Neuronal stem cell (in vitro differentiated cells): Measurements from ENCODE around the gene ZSCAN31.

Experiments
- DNase-seq: peaks from one replicate; pipeline ENCODE4 v3.0.0-alpha.2; 2013; ENCODE audit warnings: low spot score
- H2AFZ ChIP-seq: one replicate; pipeline ENCODE4 v1.6.1; 2013; ENCODE audit warnings: mild to moderate bottlenecking, low read length, inconsistent platforms
- H2AK5ac ChIP-seq: 2 replicates; pipeline ENCODE4 v1.6.1; 2013; ENCODE audit warnings: low read depth, mild to moderate bottlenecking, inconsistent platforms, low read length, moderate library complexity, mixed read lengths
- H2BK120ac ChIP-seq: 2 replicates; pipeline ENCODE4 v1.6.1; 2013; ENCODE audit warnings: low read depth, mild to moderate bottlenecking, inconsistent platforms, low read length, moderate library complexity, mixed read lengths
- H2BK12ac ChIP-seq: one replicate; pipeline ENCODE4 v1.6.1; 2013; ENCODE audit warnings: low read length, inconsistent platforms
- H2BK15ac ChIP-seq: 2 replicates; pipeline ENCODE4 v1.6.1; 2013; ENCODE audit warnings: mild to moderate bottlenecking, low read length, inconsistent platforms, mixed read lengths
- H2BK5ac ChIP-seq: one replicate; pipeline ENCODE4 v1.6.1; 2013; ENCODE audit warnings: inconsistent platforms, mild to moderate bottlenecking, low read length, moderate library complexity
- H3K14ac ChIP-seq: one replicate; pipeline ENCODE4 v1.6.1; 2013; ENCODE audit warnings: low read length, inconsistent platforms
- H3K18ac ChIP-seq: 2 replicates; pipeline ENCODE4 v1.6.1; 2013; ENCODE audit warnings: low read length, inconsistent platforms
- H3K23ac ChIP-seq: 2 replicates; pipeline ENCODE4 v1.6.1; 2013; ENCODE audit warnings: low read depth, mild to moderate bottlenecking, mixed read lengths, low read length, inconsistent platforms; ENCODE audit not compliant: poor library complexity
- H3K27ac ChIP-seq: replicated peaks from 3 replicates; pipeline ENCODE4 v1.5.1; 2013; ENCODE audit warnings: low read length, inconsistent platforms
- H3K27me3 ChIP-seq, 3 experiments: 2 replicates each; pipeline ENCODE4 v1.6.1; 2013; ENCODE audit warnings: low read length in 3 of 3, mild to moderate bottlenecking in 2 of 3, inconsistent platforms in 1 of 3, low read depth in 1 of 3, mixed read lengths in 1 of 3, moderate library complexity in 1 of 3; ENCODE audit not compliant: control insufficient read depth in 3 of 3, insufficient read depth in 3 of 3
- H3K36me3 ChIP-seq, 2 donors: replicated peaks in 1 of 2; 2 replicates each; pipeline ENCODE4 v1.6.1; 2013; ENCODE audit warnings: low read length in 2 of 2; ENCODE audit not compliant: control insufficient read depth in 2 of 2, insufficient read depth in 2 of 2
- H3K4ac ChIP-seq: 2 replicates; pipeline ENCODE4 v1.6.1; 2013; ENCODE audit warnings: inconsistent platforms, mild to moderate bottlenecking, low read length, moderate library complexity
- H3K4me1 ChIP-seq, 2 donors: 1 replicate in 1 of 2; 2 replicates in 1 of 2; pipeline ENCODE4 v1.6.1; 2013; ENCODE audit warnings: low read length in 2 of 2, low read depth in 1 of 2; ENCODE audit not compliant: control insufficient read depth in 2 of 2, insufficient read depth in 1 of 2
- H3K4me2 ChIP-seq: one replicate; pipeline ENCODE4 v1.6.1; 2013; ENCODE audit warnings: mild to moderate bottlenecking, low read length, inconsistent platforms; ENCODE audit not compliant: insufficient read depth, poor library complexity, severe bottlenecking
- H3K4me3 ChIP-seq, 2 donors: 2 replicates each; pipeline ENCODE4 v1.5.1; 2013; ENCODE audit warnings: low read length in 2 of 2, mild to moderate bottlenecking in 2 of 2, inconsistent platforms in 1 of 2, moderate library complexity in 1 of 2
- H3K79me1 ChIP-seq: one replicate; pipeline ENCODE4 v1.6.1; 2013; ENCODE audit warnings: low read depth, mild to moderate bottlenecking, inconsistent platforms, low read length, moderate library complexity
- H3K9ac ChIP-seq: one replicate; pipeline ENCODE4 v1.6.1; 2013; ENCODE audit warnings: mild to moderate bottlenecking, low read depth, low read length, inconsistent platforms; ENCODE audit not compliant: poor library complexity
- H3K9me3 ChIP-seq, 2 donors: replicated peaks in 1 of 2; 2 replicates each; pipeline versions ENCODE3 to v1.6.1; 2013; ENCODE audit warnings: low read length in 2 of 2, mild to moderate bottlenecking in 2 of 2, inconsistent platforms in 1 of 2, low read depth in 1 of 2, mixed read lengths in 1 of 2, moderate library complexity in 1 of 2; ENCODE audit not compliant: control insufficient read depth in 2 of 2, insufficient read depth in 1 of 2
- H4K8ac ChIP-seq: one replicate; pipeline ENCODE4 v1.6.1; 2013; ENCODE audit warnings: low read depth, mild to moderate bottlenecking, inconsistent platforms, low read length, moderate library complexity
- H4K91ac ChIP-seq: one replicate; pipeline ENCODE4 v1.6.1; 2013; ENCODE audit warnings: low read length, low read depth, mild to moderate bottlenecking, inconsistent platforms; ENCODE audit not compliant: poor library complexity
- WGBS, 2 donors: extraction: QIAGEN DNeasy Blood & Tissue Kit; methylation state at CpG; one replicate each; pipeline ENCODE4 v1.1.7; 2013; ENCODE audit warnings: missing lambda C conversion rate in 2 of 2, mixed read lengths in 1 of 2; ENCODE audit not compliant: insufficient read length in 2 of 2, insufficient replicate concordance in 1 of 2; ENCODE audit errors: extremely low coverage in 2 of 2; 5-methylcytosine and 5-hydroxymethylcytosine counted together

The ZSCAN31 gene

DNA sequence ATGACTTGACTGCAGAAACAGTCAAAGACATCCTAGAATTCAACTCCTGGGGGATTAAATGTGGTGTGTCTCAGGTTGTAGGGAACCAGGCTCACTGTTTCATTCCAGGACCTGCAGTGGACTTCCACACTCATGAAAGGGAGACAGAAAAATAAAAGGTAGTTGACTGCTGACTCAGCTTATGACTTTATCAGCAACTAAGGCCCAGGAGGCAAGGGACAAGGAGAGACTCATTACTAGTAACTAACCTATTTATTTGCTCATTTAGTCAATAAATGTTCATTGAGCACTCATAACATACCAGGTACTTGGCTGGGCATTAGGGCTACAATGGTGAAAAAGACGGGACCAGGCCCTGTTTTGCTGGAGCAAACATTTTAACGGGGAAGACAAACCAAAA is 2.9 kb downstream of the ZSCAN31 start:
- Histone ChIP-seq H3K23ac (no peak overlapping the region), H2AK5ac (no peak overlapping the region), H3K9me3 (peaks cover 4% of the 10 kb centered on the region in 2 donors), H4K91ac (no peak overlapping the region), H3K36me3 (no peaks in the 10 kb centered on the region), H3K4ac (no peak overlapping the region), H3K4me2 (no peak overlapping the region), H2BK15ac (no peak overlapping the region), H3K4me3 (no peak overlapping the region), H4K8ac (no peak overlapping the region), H3K79me1 (no peaks in the 10 kb centered on the region), H3K27ac (no peak overlapping the region), H3K4me1 (peaks cover 3 to 7% of the 10 kb centered on the region in 2 donors), H2AFZ (no peak overlapping the region), H3K14ac (no peak overlapping the region), H2BK5ac (no peak overlapping the region), H3K9ac (no peak overlapping the region), H2BK120ac (no peak overlapping the region), H3K27me3 (no peaks in the 10 kb centered on the region), H3K18ac (no peak overlapping the region), H2BK12ac (no peak overlapping the region)
- WGBS, 2 donors: no CpG with 5 or more reads among the region's 2 CpGs
- DNase-seq: no peak

DNA sequence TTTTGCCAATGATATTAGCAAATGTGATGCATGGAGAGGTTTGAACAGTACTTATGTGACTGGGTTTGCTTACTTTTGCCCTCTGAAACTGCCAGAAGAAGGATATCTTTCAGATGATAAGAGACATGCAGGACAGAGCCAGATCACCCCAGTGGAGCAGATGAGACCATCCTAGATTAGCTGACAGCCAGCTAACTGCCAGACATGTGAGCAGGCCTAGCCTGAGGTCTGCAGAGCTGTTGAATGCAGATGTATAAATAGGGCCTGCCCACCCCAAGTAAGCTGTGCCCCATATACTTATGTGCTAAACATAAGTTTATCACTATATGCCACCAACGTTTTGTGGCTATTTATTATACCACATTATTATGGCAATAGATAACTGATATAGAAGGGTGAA is 5.9 kb downstream of the ZSCAN31 start:
- no peak overlapping the region for H3K9ac ChIP-seq
- no peak overlapping the region for H2BK12ac ChIP-seq
- no peak overlapping the region for H3K18ac ChIP-seq
- peaks cover 2 to 3% of the 10 kb centered on the region in 2 donors for H3K4me1 ChIP-seq
- peaks cover 7 to 25% of the 10 kb centered on the region in 2 donors for H3K36me3 ChIP-seq
- no peak overlapping the region for H3K27ac ChIP-seq
- H3K4me3 ChIP-seq: no peak overlapping the region
- no peak overlapping the region for H2BK15ac ChIP-seq
- no peak overlapping the region for H2AFZ ChIP-seq
- DNase-seq: no peak
- H2BK5ac ChIP-seq: no peak overlapping the region
- no CpG with 5 or more reads among the region's 1 CpG for WGBS, 2 donors
- no peaks in the 10 kb centered on the region for H3K79me1 ChIP-seq
- no peak overlapping the region for H3K4ac ChIP-seq
- H3K9me3 ChIP-seq: peaks cover 16 to 31% of the 10 kb centered on the region in 2 donors
- no peak overlapping the region for H3K4me2 ChIP-seq
- H2AK5ac ChIP-seq: no peak overlapping the region
- no peak overlapping the region for H3K14ac ChIP-seq
- no peak overlapping the region for H2BK120ac ChIP-seq
- no peak overlapping the region for H4K91ac ChIP-seq
- H3K23ac ChIP-seq: no peak overlapping the region
- H3K27me3 ChIP-seq: no peaks in the 10 kb centered on the region
- H4K8ac ChIP-seq: no peak overlapping the region

DNA sequence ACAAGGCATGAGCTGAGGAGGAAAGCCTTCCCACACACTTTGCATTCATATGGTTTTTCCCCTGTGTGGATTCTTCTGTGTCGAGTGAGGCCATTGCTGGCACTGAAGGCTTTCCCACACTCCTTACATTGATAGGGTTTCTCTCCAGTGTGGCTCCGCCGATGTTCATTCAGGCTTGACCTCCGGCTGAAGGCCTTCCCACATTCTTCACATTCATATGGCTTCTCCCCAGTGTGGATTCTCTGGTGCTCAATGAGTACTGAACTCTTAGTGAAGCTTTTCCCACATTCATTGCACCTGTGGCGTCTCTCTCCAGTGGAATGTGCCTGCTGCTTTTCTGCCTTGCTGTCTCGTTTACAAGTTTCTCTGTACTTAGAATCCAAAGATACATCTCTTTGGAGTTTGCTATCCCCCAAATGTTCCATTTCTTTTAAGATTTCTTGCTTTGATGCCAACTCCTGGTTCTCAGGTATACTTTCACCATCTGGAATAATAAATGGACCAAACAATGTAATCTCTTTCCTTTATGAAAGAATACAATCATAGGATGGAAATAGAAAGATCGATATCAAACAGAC is 9.5 kb downstream of the ZSCAN31 start:
- Histone ChIP-seq H2BK12ac (no peak overlapping the region), H3K9me3 (peaks cover 16 to 38% of the 10 kb centered on the region in 2 donors), H3K79me1 (no peaks in the 10 kb centered on the region), H3K4me2 (no peak overlapping the region), H4K91ac (no peak overlapping the region), H3K4me1 (no peaks in the 10 kb centered on the region), H2AK5ac (no peak overlapping the region), H3K27me3 (no peaks in the 10 kb centered on the region), H3K4me3 (no peak overlapping the region), H2BK5ac (no peak overlapping the region), H3K14ac (no peak overlapping the region), H3K18ac (no peak overlapping the region), H3K23ac (no peak overlapping the region), H3K4ac (no peak overlapping the region), H2BK15ac (no peak overlapping the region), H4K8ac (no peak overlapping the region), H3K9ac (no peak overlapping the region), H3K27ac (no peak overlapping the region), H3K36me3 (peaks cover 7 to 30% of the 10 kb centered on the region in 2 donors), H2BK120ac (no peak overlapping the region), H2AFZ (no peak overlapping the region)
- WGBS, 2 donors: no CpG with 5 or more reads among the region's 7 CpGs
- DNase-seq: no peak

DNA sequence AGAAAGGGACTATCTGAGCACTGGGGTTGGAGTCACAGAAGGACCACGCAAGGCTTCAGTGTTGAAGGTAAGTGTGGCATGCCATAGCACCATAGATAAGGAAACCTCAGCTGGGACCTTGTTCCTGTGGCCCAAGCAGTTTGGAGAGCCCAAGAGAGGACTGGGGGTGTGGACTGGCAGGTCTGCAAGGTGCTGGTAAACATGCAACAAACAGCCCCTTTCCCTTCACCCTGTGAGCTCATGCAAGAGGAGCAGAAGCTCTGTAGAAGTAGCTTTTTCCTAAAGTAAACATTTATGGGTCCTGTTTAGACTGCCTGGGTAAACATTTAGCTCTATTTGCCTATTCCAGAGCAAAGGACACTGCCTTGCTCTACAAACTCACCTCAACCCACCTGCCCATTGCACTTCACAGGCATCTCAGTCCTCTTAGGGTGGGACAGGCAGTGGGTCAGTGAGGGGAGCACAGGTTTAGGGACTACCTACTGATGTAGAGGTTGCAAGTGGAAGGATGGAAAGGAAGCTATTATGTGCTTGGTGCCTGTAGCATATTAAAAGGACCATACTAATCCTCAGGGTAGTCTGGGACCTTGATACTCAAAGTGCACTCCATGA is 12.0 kb downstream of the ZSCAN31 start:
- no peaks in the 10 kb centered on the region for H3K79me1 ChIP-seq
- H2BK5ac ChIP-seq: no peak overlapping the region

More for the DNA sequence above, 12.0 kb downstream of the ZSCAN31 start:
- H4K91ac ChIP-seq: no peak overlapping the region
- no peak overlapping the region for H3K4ac ChIP-seq
- H3K4me2 ChIP-seq: no peak overlapping the region
- H3K9me3 ChIP-seq: peaks cover 17 to 34% of the 10 kb centered on the region in 2 donors
- no peak overlapping the region for H3K14ac ChIP-seq
- H3K18ac ChIP-seq: no peak overlapping the region
- no CpG with 5 or more reads among the region's 1 CpG for WGBS, 2 donors
- no peak overlapping the region for H2BK15ac ChIP-seq
- no peak overlapping the region for H4K8ac ChIP-seq
- no peaks in the 10 kb centered on the region for H3K4me1 ChIP-seq
- H3K4me3 ChIP-seq: no peak overlapping the region
- H2AK5ac ChIP-seq: no peak overlapping the region
- no peak overlapping the region for H2AFZ ChIP-seq
- no peak overlapping the region for H2BK12ac ChIP-seq
- no peak overlapping the region for H3K23ac ChIP-seq
- H2BK120ac ChIP-seq: no peak overlapping the region
- no peak for DNase-seq
- no peak overlapping the region for H3K9ac ChIP-seq
- peaks cover 7 to 30% of the 10 kb centered on the region in 2 donors for H3K36me3 ChIP-seq
- no peak overlapping the region for H3K27ac ChIP-seq
- H3K27me3 ChIP-seq: no peaks in the 10 kb centered on the region
